Nasal cavity respiratory epithelium epithelial cell of viscerocranial mucosa (primary cell): ENCODE data around the gene ADAM29. TPM values are rescaled to one million over a fixed set of nuclear protein-coding genes. Genes with fewer than 3 reads are reported as not detected.

Experiments used
- total RNA-seq: library from RNA; depleted of rRNA; stranded (reverse); fragments of >200 nt; gene quantifications from 2 replicates; pipeline ENCODE4 v1.2.3, GENCODE V29; 2014

The ADAM29 gene
- not detected in 2 replicates for total RNA-seq

DNA sequence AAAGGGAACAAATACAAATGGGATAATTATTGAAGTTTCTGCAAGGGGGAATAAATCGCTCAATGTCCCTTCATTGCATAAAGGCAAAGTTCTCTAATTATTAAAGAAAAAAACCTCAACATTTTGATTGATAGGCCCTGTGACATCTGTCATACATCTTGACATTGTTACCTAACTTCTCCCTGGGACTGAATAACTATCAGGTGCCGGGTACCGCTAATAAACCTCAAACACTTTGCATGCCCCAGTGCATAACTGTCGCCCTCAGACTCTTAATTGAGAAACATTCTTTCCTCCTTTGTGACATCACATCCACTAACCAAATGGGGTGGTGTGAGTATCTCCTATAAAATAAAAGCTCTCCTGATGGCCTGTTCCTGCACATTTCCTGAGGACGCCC, at the start of gene ADAM29:
Gene ADAM29 (plus strand): TSS at position 301 of the 400 bp plus-strand sequence. CDS start 57,168 bp downstream, outside the sequence.

Other genes with a start within 250 kb of the ADAM29 start
- gene GLRA3, start 89.1 kb upstream of the ADAM29 start, total RNA-seq, result not detected in 2 replicates